T-helper 2 cell (primary cell): ENCODE data around the gene KRT2.
"Not testable (repeated sequence)": the region's sequence is repeated elsewhere in the genome, so short reads cannot be mapped to it uniquely, and the experiment has no call there.

Source experiments
- DNase-seq, 5 experiments: peaks; one replicate each; pipeline versions ENCODE4 v3.0.0 to v3.0.0-alpha.2; 2012 to 2022

KRT2 gene

DNA sequence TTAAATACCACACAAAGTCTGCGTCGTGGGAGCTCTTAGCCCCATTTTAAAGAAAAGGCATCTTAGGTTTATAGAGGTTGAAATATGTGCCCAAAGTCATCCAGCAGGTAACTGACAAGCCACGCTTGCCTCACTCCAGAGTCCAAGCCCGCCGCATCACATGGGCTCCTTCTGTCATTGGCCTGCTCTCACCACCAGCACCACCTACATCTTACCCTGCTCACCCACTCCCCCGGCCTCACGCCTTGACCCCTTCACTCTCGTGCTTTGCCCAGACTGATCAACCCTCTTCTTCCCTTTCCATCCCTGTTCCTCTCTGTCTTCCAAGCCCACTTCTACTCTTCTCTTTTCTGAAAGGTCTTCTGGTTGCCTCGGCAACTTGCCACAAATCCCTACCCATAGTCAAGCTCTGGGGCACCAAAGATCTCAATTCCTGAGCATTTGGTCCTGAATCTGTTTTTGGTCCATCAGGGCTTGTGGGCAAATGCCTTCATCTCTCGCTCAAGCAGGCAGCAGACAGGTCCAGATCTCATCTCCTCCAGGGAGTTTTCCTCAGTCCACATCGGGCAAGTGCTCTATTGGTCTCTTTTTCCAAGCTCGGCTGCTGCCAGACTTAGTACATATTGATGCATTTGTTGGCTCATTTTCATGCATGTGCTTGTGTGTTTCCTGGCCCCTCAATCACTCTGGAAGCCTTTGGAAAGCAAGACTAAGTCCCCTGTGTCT is 31.7 kb upstream of the KRT2 start:
- DNase-seq = no peak

DNA sequence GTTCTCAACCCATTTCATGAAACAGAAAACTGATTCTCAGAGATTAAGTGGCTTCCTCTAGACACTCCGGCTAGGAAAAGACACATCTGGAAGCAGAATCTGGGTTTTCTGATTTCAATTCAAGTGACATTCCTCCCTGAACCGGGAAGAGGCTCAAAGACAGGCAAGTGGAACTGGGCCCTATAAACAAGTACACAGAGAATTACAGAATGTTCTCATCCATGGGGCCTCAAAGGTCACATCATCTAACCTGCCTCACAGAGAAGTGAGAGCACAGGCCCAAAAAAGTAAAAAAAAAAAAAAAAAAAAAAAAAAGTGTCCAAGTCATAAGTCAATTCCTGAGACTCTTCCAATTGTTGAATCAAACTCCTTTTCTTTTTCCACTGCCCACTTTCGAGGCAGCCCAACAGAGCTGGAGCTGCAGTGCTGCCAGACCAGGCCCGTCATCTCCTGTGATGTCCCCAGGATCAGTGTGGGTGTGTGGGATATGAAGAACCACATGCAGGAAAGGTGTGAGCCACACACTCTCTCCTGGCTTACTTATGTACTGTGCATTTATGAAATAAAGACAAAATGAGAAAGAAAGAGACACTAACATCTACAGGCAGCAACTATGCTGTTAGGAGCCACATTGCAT is 31.0 kb upstream of the KRT2 start:
- no peak for DNase-seq

GRCh38 chr12:52682381-52682660 is 30.3 kb upstream of the KRT2 start:
- DNase-seq = no peak

- peak in 2 of 5 experiments; percentile 18 to 91 for DNase-seq
Observed at GRCh38 chr12:52681526-52682380, 29.7 kb upstream of the KRT2 start.

GRCh38 chr12:52680363-52680762 is 28.4 kb upstream of the KRT2 start, which contains the start of gene KRT1:
TSS of gene KRT1 (minus strand) at chr12:52680407. CDS start at chr12:52680348, 59 bp downstream.
- DNase-seq = no peak

DNA sequence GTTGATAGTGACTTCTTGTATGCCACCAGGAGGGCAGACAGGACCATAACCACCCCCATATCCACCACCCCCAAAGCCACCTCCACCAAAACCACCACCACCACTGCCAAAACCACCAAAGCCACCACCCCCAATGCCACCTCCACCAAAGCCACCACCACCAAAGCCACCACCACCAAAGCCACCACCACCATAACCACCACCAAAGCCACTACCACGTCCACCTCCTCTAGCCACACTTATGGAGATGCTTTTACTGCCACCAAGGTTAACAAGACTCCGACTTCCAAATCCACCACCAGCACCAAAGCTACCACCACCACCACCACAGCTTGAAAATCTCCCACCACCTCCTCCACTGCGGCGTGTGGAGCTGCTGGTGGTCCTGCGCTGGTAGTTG is 27.9 kb upstream of the KRT2 start:
- DNase-seq = peak in 1 of 5 experiments; percentile 40

- DNase-seq = no peak
Observed at GRCh38 chr12:52677671-52678070, 25.7 kb upstream of the KRT2 start.

DNA sequence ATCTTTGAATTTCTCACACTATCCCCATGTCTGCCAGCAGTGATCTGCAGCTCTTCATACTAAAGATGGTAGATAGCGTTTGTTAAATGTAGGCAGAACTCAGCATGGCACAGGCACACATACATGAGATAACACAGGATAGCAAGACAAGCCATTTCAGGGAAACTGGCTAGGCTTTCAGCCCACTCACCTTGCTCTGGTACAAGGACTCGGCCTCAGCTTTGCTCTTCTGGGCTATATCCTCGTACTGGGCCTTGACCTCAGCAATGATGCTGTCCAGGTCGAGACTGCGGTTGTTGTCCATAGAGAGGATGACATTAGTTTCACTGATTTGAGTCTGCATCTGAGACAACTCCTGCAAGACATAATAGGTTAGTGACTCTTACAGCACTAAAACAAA is 25.1 kb upstream of the KRT2 start:
- DNase-seq = peak in 1 of 5 experiments; percentile 65

DNA sequence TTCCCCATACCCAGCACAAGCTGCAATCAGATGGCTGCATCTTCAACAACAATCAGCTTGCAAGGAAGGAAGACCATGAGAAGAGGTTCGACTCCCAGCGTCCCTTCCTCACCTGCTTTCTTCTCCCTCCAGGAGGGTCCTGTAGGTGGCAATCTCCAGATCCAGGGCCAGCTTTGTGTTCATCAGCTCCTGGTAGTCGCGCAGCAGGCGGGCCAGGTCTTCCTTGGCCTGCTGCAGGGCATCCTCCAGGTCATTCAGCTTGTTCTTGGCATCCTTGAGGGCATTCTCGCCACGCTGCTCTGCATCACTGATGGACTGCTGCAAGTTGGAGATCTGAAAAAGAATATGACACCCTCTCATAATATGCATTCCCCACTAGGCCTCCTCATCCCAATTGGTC is 24.2 kb upstream of the KRT2 start:
- DNase-seq = no peak

DNA sequence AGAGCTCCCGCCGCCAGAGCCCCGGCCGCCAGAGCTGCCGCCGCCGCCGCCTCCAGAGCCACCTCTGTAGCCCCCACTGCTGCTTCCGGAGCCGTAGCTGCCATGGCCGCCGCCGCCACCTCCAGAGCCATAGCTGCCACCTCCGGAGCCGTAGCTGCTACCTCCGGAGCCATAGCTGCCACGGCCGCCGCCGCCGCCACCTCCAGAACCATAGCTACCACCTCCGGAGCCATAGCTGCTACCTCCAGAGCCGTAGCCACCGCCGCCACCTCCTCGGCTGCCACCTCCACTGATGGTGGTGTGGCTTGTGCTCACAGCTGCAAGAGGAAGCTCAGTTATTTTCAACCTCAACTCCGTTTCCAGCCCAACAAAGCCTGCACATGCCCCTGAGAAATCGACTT is 23.3 kb upstream of the KRT2 start:
- peak in 1 of 5 experiments; percentile 55 for DNase-seq

GRCh38 chr12:52674433-52674775 is 22.4 kb upstream of the KRT2 start:
- DNase-seq = no peak

DNA sequence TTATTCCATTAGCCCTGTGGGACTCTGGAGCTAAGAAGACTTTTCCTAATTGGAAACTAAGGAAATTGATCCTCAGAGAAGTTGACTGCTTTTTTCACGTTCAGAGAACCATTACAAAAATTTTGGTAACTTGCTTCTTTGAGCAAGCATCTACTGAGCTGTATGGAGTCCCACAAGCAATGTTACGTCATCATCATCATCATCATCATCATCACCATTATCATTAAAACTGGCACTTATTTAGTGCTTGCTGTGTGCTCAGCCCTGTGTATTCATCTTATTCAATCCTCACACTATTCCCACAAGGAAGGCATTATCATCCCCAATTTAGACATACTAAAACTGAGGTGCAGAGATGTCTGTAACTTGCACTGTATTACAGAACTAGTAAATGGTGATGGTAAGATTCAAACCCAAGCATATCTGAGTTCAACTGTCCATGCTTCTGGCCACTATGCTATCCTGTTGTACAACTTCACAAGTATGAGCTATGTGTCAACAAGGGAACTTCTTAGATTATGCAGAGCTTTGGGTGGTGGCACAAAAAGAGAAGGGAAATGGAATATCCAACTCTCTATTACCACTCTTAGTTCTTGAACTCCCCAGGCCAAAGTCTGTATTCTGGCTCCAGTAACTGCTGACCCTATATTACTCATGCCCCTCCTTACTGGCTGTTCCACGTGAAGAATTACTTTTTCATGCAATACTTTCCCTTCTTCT is 21.9 kb upstream of the KRT2 start:
- no peak for DNase-seq

DNA sequence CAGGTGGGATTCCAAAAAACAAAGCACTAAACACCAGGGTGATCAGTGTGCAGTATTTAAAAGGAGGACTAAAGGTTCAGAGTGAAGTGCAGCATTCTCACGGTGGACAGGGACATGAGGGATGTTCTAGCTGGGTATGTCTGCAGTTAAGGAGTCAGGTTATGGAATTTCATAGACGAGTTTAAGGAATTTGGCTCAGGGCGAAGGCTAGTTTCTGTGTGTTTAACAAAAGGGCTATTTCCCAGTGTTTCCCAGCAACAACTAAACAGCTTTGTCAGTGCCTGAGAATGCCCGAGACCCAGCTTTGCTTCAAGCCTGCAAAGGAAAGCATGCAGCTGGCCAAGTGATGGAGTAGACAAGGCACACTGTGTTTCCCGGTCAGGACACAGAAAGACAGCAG is 21.2 kb upstream of the KRT2 start:
- no peak for DNase-seq

GRCh38 chr12:52672321-52672933 is 20.4 kb upstream of the KRT2 start:
- DNase-seq = no peak

- DNase-seq = no peak
Observed at GRCh38 chr12:52670961-52671360, 18.9 kb upstream of the KRT2 start.

GRCh38 chr12:52670506-52670905 is 18.5 kb upstream of the KRT2 start:
- no peak for DNase-seq

GRCh38 chr12:52669941-52670340 is 17.9 kb upstream of the KRT2 start:
- not testable (repeated sequence) for DNase-seq

GRCh38 chr12:52669426-52669825 is 17.4 kb upstream of the KRT2 start:
- DNase-seq = no peak

- no peak for DNase-seq
Observed at GRCh38 chr12:52667931-52668330, 15.9 kb upstream of the KRT2 start.

DNA sequence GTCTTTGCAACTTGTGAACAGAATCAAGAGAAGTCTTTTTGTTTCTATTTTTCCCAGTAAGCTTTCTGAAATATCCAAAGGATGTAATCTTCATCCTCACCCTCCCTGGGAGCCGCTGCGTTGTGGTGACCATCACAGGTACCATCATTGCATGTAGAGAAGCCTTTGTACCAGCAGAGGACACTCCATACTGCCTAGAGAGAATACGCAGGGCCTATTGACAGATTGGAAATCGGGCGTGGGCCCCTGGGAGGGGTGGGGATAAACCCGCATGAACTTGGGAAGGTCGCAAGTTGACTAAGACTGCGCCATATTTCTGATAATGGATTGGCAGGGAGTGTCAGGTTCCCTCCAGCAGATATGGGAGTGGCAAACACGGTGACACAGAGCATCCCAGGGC is 15.5 kb upstream of the KRT2 start:
- DNase-seq = peak in 1 of 5 experiments; percentile 22

DNA sequence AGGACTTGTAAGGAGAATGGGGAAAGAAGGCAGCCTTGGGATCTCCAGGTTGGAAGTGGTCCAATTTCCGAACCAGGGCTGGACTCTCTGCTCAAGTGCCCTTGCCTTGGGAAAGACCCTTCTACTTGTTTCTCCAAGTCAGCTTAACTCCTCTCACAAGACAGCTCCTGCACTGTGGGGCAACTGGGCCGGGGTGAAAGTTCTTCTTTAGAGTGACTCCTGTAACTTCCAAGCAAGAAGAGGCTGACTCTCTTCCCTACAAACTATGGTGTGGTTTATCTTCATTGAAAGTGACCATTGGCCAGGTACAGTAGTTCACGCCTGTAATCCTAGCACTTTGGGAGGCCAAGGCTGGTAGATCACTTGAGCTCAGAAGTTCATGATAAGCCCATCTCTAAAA is 14.5 kb upstream of the KRT2 start:
- DNase-seq = no peak

- no peak for DNase-seq
Observed at GRCh38 chr12:52663420-52663819, 11.4 kb upstream of the KRT2 start.

- no peak for DNase-seq
Observed at GRCh38 chr12:52662918-52663229, 10.9 kb upstream of the KRT2 start.
